A673 (cell line): ENCODE results near the gene CCDC136. TPM values are rescaled to one million over a fixed set of nuclear protein-coding genes. Genes with fewer than 3 reads are reported as not detected.

Experiments used
- BruUV-seq: library from RNA; stranded (reverse); fragments of 400-500 nt; replicated peaks from 2 replicates; lab custom pipeline; 2021; lab: Mats Ljungman, UMichigan
- CTCF ChIA-PET: fragments of 300-600 bp; sonication (Branson Sonifier 250); formaldehyde crosslinking; loops from one replicate; lab custom pipeline; 2022; ENCODE audit warnings: antibody characterized with exemption; lab: Charles Lee
- POLR2A ChIA-PET: fragments of 300-600 bp; sonication (Branson Sonifier 250); formaldehyde crosslinking; loops from one replicate; lab custom pipeline; 2022; ENCODE audit warnings: antibody characterized with exemption; ENCODE audit not compliant: low non-redundant PET; lab: Charles Lee
- DNase-seq: peaks from one replicate; pipeline ENCODE4 v3.0.0-alpha.2; 2015; ENCODE audit warnings: low spot score
- H3K27ac ChIP-seq: fragments of 200-600 bp; sonication (generic); 2 replicates; pipeline ENCODE4 v1.5.1; 2016; ENCODE audit warnings: mixed run types, low read depth, mild to moderate bottlenecking, mixed read lengths, antibody characterized with exemption, low read length; ENCODE audit not compliant: poor library complexity, severe bottlenecking
- H3K27me3 ChIP-seq: fragments of 200-600 bp; sonication (generic); replicated peaks from 2 replicates; pipeline ENCODE4 v1.6.1; 2017; ENCODE audit warnings: mixed run types, low read depth, mild to moderate bottlenecking, mixed read lengths, antibody characterized with exemption, low read length; ENCODE audit not compliant: insufficient read depth, poor library complexity
- H3K36me3 ChIP-seq: fragments of 200-600 bp; sonication (generic); 2 replicates; pipeline ENCODE4 v1.6.1; 2016; ENCODE audit warnings: mixed run types, mild to moderate bottlenecking, mixed read lengths, antibody characterized with exemption, low read length; ENCODE audit not compliant: insufficient read depth, poor library complexity, severe bottlenecking
- H3K4me1 ChIP-seq: fragments of 200-600 bp; sonication (generic); 2 replicates; pipeline ENCODE4 v1.6.1; 2017; ENCODE audit warnings: mixed run types, mild to moderate bottlenecking, mixed read lengths, antibody characterized with exemption, low read length; ENCODE audit not compliant: insufficient read depth, poor library complexity, severe bottlenecking
- H3K4me3 ChIP-seq: fragments of 200-600 bp; sonication (generic); 2 replicates; pipeline ENCODE4 v1.5.1; 2016; ENCODE audit warnings: low read depth, mixed run types, mild to moderate bottlenecking, mixed read lengths, low read length; ENCODE audit not compliant: poor library complexity, severe bottlenecking
- H3K9me3 ChIP-seq: fragments of 200-600 bp; sonication (generic); 2 replicates; pipeline ENCODE4 v1.6.1; 2016; ENCODE audit warnings: mixed run types, low read depth, mild to moderate bottlenecking, mixed read lengths, antibody characterized with exemption, low read length; ENCODE audit not compliant: poor library complexity, severe bottlenecking
- EZH2 ChIP-seq: fragments of 200-600 bp; sonication (generic); IDR thresholded peaks from 2 replicates; pipeline ENCODE4 v1.6.1; 2017; ENCODE audit warnings: borderline replicate concordance, low read depth, mild to moderate bottlenecking, mixed read lengths, antibody characterized with exemption, low read length; ENCODE audit not compliant: poor library complexity, severe bottlenecking
- intact Hi-C: fragments of 100-400 bp; cut with micrococcal nuclease; formaldehyde crosslinking; loops from one replicate; pipeline ENCODE4 v1.10.0; 2022; ENCODE audit not compliant: unreplicated experiment
- total RNA-seq: library from RNA; stranded (reverse); gene quantifications from 2 replicates; pipeline ENCODE4 v1.2.3, GENCODE V29; 2021
- TF ChIP-seq, protein P1 (sequence below): fragments of 300-800, 200-600 bp; sonication (generic); conservative IDR thresholded peaks from 2 replicates; pipeline ENCODE4 v1.5.1; 2017; ENCODE audit warnings: low read depth, mild to moderate bottlenecking, antibody characterized with exemption, low read length, moderate library complexity, mixed read lengths

CCDC136 gene
- total RNA-seq, 1 experiment from 2014 or later: 4.4 TPM

DNA sequence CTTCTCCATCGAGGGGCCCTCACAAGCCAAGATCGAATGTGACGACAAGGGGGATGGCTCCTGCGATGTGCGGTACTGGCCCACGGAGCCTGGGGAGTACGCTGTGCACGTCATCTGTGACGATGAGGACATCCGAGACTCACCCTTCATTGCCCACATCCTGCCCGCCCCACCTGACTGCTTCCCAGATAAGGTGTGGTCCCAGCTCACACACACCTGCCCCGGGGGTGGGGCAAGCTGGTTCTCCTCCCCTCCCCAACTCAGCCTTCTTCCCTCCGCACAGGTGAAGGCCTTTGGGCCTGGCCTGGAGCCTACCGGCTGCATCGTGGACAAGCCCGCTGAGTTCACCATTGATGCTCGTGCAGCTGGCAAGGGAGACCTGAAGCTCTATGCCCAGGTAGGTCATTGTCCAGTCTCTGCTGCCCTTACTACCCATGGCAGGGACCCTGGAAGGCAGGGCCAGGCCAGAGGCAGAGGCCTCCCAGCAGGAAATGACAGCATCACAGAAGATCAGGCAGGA lies 49.5 kb downstream of the CCDC136 start:
- CTCF ChIA-PET: no interaction called here
- no peak overlapping the region for H3K27ac ChIP-seq
- no peaks in the 10 kb centered on the region for H3K9me3 ChIP-seq
- TF ChIP-seq, protein P1, sequence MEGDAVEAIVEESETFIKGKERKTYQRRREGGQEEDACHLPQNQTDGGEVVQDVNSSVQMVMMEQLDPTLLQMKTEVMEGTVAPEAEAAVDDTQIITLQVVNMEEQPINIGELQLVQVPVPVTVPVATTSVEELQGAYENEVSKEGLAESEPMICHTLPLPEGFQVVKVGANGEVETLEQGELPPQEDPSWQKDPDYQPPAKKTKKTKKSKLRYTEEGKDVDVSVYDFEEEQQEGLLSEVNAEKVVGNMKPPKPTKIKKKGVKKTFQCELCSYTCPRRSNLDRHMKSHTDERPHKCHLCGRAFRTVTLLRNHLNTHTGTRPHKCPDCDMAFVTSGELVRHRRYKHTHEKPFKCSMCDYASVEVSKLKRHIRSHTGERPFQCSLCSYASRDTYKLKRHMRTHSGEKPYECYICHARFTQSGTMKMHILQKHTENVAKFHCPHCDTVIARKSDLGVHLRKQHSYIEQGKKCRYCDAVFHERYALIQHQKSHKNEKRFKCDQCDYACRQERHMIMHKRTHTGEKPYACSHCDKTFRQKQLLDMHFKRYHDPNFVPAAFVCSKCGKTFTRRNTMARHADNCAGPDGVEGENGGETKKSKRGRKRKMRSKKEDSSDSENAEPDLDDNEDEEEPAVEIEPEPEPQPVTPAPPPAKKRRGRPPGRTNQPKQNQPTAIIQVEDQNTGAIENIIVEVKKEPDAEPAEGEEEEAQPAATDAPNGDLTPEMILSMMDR: no peak
- no peak for TF ChIP-seq EZH2
- no TSS peak for BruUV-seq
- intact Hi-C loops: no loop called here
- H3K4me1 ChIP-seq: no peaks in the 10 kb centered on the region
- H3K4me3 ChIP-seq: no peak overlapping the region
- DNase-seq: no peak
- no peaks in the 10 kb centered on the region for H3K27me3 ChIP-seq
- POLR2A ChIA-PET: no interaction called here
- no peaks in the 10 kb centered on the region for H3K36me3 ChIP-seq

DNA sequence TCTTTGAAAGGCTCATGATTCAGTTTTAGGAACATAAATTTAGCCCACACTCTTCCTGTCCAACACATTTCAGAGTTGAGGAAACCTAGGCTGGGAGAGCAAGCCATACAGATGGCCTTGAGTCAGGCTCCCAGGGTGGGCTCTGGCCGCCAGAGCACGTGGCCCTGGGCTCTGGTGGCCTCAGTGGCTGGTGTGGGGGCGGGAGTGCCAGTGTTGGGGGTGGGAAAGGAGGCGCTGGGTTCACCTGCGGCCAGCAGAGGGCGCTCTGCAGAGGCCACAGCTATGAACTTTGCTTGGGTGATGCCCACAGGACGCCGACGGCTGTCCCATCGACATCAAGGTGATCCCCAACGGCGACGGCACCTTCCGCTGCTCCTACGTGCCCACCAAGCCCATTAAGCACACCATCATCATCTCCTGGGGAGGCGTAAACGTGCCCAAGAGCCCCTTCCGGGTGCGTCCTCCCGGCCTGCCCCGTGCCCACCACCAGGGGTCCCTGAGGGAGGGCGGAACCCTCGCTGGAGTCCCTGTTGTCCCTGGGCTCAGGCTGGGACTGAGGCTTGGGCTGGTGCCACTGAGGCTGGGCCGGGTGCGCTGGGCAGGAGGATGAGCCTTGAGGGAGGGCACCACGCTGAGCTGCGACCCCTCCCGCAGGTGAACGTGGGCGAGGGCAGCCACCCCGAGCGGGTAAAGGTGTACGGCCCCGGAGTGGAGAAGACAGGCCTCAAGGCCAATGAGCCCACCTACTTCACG lies 50.3 kb downstream of the CCDC136 start:
- ChIA-PET CTCF (interaction anchor here (0.6 to 1.8 kb wide), 4 partner anchors 9 to 592 kb away, joined by 3 to 10 read pairs (median 5); partner anchors contain the start of gene STRIP2), POLR2A (no interaction called here)
- DNase-seq: peak; percentile 63
- Histone ChIP-seq H3K27me3 (no peaks in the 10 kb centered on the region), H3K4me1 (no peaks in the 10 kb centered on the region), H3K36me3 (no peaks in the 10 kb centered on the region), H3K4me3 (no peak overlapping the region), H3K9me3 (no peaks in the 10 kb centered on the region), H3K27ac (no peak overlapping the region)
- BruUV-seq: no TSS peak
- intact Hi-C loops: no loop called here
- TF ChIP-seq EZH2: no peak
- TF ChIP-seq, protein P1: peak; percentile 92

DNA sequence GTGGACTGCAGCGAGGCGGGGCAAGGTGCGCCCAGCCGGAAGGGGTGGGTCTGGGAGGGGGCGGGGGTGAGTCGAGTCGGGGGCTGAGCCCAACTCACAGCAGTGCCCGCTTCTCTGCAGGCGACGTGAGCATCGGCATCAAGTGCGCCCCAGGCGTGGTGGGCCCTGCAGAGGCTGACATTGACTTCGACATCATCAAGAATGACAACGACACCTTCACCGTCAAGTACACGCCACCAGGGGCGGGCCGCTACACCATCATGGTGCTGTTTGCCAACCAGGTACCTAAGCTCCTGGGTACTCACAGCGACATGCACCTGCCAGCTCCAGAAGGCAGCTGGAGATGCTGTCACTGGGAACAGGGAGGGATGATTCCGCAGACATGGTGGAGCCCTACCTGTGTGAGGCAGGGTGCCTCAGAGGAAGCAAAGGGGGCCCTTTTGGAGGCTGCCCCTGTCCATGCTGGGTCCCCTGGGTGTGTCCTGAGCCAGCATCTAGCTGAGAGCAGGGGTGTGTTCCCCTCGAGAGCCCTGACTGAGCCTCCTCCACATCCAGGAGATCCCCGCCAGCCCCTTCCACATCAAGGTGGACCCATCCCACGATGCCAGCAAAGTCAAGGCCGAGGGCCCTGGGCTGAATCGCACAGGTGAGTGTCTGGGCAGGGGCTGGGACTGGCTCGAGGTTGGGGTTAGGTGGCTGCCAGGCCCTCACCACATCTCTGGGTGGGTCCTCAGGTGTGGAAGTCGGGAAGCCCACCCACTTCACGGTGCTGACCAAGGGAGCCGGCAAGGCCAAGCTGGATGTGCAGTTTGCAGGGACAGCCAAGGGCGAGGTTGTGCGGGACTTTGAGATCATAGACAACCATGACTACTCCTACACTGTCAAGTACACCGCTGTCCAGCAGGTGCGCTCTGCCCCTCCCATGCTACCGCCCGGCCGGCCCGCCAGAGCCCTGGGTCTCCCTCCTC lies 51.2 kb downstream of the CCDC136 start:
- CTCF ChIA-PET: interaction anchor here (0.6 to 1.8 kb wide), 3 partner anchors 31 to 591 kb away, joined by 4 to 10 read pairs (median 6); partner anchors contain the start of gene STRIP2
- Histone ChIP-seq H3K27me3 (no peaks in the 10 kb centered on the region), H3K4me1 (no peaks in the 10 kb centered on the region), H3K36me3 (no peaks in the 10 kb centered on the region), H3K27ac (no peak overlapping the region), H3K9me3 (no peaks in the 10 kb centered on the region), H3K4me3 (no peak overlapping the region)
- intact Hi-C loops: no loop called here
- POLR2A ChIA-PET: no interaction called here
- no TSS peak for BruUV-seq
- DNase-seq: no peak
- no peak for TF ChIP-seq EZH2
- TF ChIP-seq, protein P1: no peak
